H1 (cell line): ENCODE results near the gene BBC3. TPM values are rescaled to one million over a fixed set of nuclear protein-coding genes. Genes with fewer than 3 reads are reported as not detected.

Experiments
- CTCF ChIA-PET: fragments of 300-600 bp; sonication (Branson Sonifier 250); formaldehyde crosslinking; loops from one replicate; lab custom pipeline; 2021; ENCODE audit not compliant: partially characterized antibody; lab: Charles Lee
- POLR2A ChIA-PET: fragments of 300-600 bp; sonication (Branson Sonifier 250); formaldehyde crosslinking; loops from one replicate; lab custom pipeline; 2021; ENCODE audit warnings: inconsistent platforms; ENCODE audit not compliant: partially characterized antibody; lab: Charles Lee
- DNase-seq, 2 experiments: peaks; one replicate each; pipeline versions ENCODE4 v3.0.0 to v3.0.0-alpha.2; 2010 to 2022; ENCODE audit warnings: low spot score in 2 of 2, low read depth in 1 of 2, mixed read lengths in 1 of 2
- FAIRE-seq: peaks from 2 replicates; lab custom pipeline; 2011; peaks lifted over from hg19 to GRCh38; lab: Jason Lieb, UNC
- H2AFZ ChIP-seq: 2 replicates; pipeline ENCODE4 v1.8.1; 2012; ENCODE audit warnings: low read length, inconsistent platforms
- H2AK5ac ChIP-seq: 2 replicates; pipeline ENCODE4 v1.6.1; 2013; ENCODE audit warnings: low read depth, low read length
- H2BK120ac ChIP-seq: replicated peaks from 2 replicates; pipeline ENCODE3; 2013; ENCODE audit warnings: low read depth, low read length, inconsistent platforms
- H2BK12ac ChIP-seq: 2 replicates; pipeline ENCODE4 v1.6.1; 2013; ENCODE audit warnings: low read depth, low read length
- H2BK15ac ChIP-seq: 2 replicates; pipeline ENCODE4 v1.6.1; 2013; ENCODE audit warnings: low read length
- H2BK20ac ChIP-seq: 2 replicates; pipeline ENCODE4 v1.6.1; 2013; ENCODE audit warnings: low read length
- H2BK5ac ChIP-seq: 2 replicates; pipeline ENCODE4 v1.6.1; 2013; ENCODE audit warnings: low read depth, low read length
- H3K14ac ChIP-seq: 2 replicates; pipeline ENCODE4 v1.6.1; 2013; ENCODE audit warnings: inconsistent platforms; ENCODE audit not compliant: insufficient read length
- H3K18ac ChIP-seq: 2 replicates; pipeline ENCODE4 v1.6.1; 2013; ENCODE audit warnings: low read length; ENCODE audit errors: extremely low read depth
- H3K23ac ChIP-seq: 2 replicates; pipeline ENCODE4 v1.6.1; 2013; ENCODE audit warnings: inconsistent platforms; ENCODE audit not compliant: insufficient read length
- H3K23me2 ChIP-seq: 2 replicates; pipeline ENCODE4 v1.6.1; 2013; ENCODE audit warnings: low read depth, low read length
- H3K27ac ChIP-seq: 2 replicates; pipeline ENCODE4 v1.6.1; 2011; ENCODE audit warnings: low read depth, low read length, inconsistent platforms
- H3K27me3 ChIP-seq, 4 experiments: replicated peaks in 1 of 4; 1 replicate in 1 of 4; 2 replicates in 3 of 4; pipeline versions ENCODE4 v1.6.1 to v1.8.1; 2011 to 2013; ENCODE audit warnings: low read length in 3 of 4, mild to moderate bottlenecking in 3 of 4, inconsistent platforms in 2 of 4, mixed read lengths in 2 of 4, moderate library complexity in 1 of 4; ENCODE audit not compliant: control insufficient read depth in 3 of 4, insufficient read depth in 3 of 4; ENCODE audit errors: extremely low read depth in 1 of 4
- H3K36me3 ChIP-seq, 4 experiments: 2 replicates each; pipeline versions ENCODE4 v1.6.1 to v1.8.1; 2011 to 2013; ENCODE audit warnings: mild to moderate bottlenecking in 4 of 4, low read length in 3 of 4, moderate library complexity in 2 of 4, control low read depth in 1 of 4, inconsistent platforms in 1 of 4; ENCODE audit not compliant: insufficient read depth in 4 of 4, control insufficient read depth in 2 of 4
- H3K4ac ChIP-seq: replicated peaks from 2 replicates; pipeline ENCODE3; 2013; ENCODE audit warnings: low read length, low read depth, mixed read lengths, inconsistent platforms; ENCODE audit not compliant: insufficient read length
- H3K4me1 ChIP-seq, 4 experiments: replicated peaks in 1 of 4; 1 replicate in 1 of 4; 2 replicates in 3 of 4; pipeline versions ENCODE4 v1.6.1 to v1.8.1; 2011 to 2013; ENCODE audit warnings: low read length in 3 of 4, inconsistent platforms in 2 of 4, mixed read lengths in 1 of 4; ENCODE audit not compliant: insufficient read depth in 4 of 4, control insufficient read depth in 3 of 4
- H3K4me2 ChIP-seq, 2 experiments: 2 replicates each; pipeline versions ENCODE4 v1.6.1 to v1.8.1; 2011 to 2013; ENCODE audit warnings: low read depth in 2 of 2, low read length in 2 of 2, control low read depth in 1 of 2, inconsistent platforms in 1 of 2, mild to moderate bottlenecking in 1 of 2; ENCODE audit not compliant: insufficient read depth in 1 of 2
- H3K4me3 ChIP-seq, 4 experiments: fragments of 200-600, 300-600 bp in 1 of 4; sonication (generic), shearing (Covaris generic), sonication (Bioruptor Twin) in 1 of 4; 2 replicates each; pipeline versions ENCODE4 v1.5.1 to v1.8.1; 2011 to 2016; ENCODE audit warnings: low read length in 4 of 4, low read depth in 3 of 4, control low read depth in 2 of 4, inconsistent platforms in 2 of 4, mild to moderate bottlenecking in 2 of 4, mixed read lengths in 1 of 4, moderate library complexity in 1 of 4; ENCODE audit not compliant: insufficient read depth in 2 of 4; ENCODE audit errors: extremely low read depth in 1 of 4
- H3K56ac ChIP-seq: replicated peaks from 2 replicates; pipeline ENCODE3; 2013; ENCODE audit warnings: low read depth, mild to moderate bottlenecking, mixed read lengths, low read length, inconsistent platforms; ENCODE audit not compliant: insufficient read length
- H3K79me1 ChIP-seq: 2 replicates; pipeline ENCODE4 v1.6.1; 2013; ENCODE audit warnings: low read depth, low read length, control low read depth
- H3K79me2 ChIP-seq, 2 experiments: 2 replicates each; pipeline versions ENCODE4 v1.6.1 to v1.8.1; 2012 to 2013; ENCODE audit warnings: low read length in 2 of 2, mild to moderate bottlenecking in 2 of 2, inconsistent platforms in 1 of 2; ENCODE audit not compliant: insufficient read depth in 2 of 2, control insufficient read depth in 1 of 2
- H3K9ac ChIP-seq, 4 experiments: replicated peaks in 1 of 4; 1 replicate in 1 of 4; 2 replicates in 3 of 4; pipeline versions ENCODE4 v1.6.1 to v1.8.1; 2011 to 2013; ENCODE audit warnings: low read depth in 3 of 4, low read length in 3 of 4, control low read depth in 2 of 4, mild to moderate bottlenecking in 2 of 4, moderate library complexity in 2 of 4, inconsistent platforms in 1 of 4; ENCODE audit errors: extremely low read depth in 1 of 4
- H3K9me3 ChIP-seq, 2 experiments: 2 replicates each; pipeline versions ENCODE4 v1.6.1 to v1.8.1; 2012 to 2013; ENCODE audit warnings: mild to moderate bottlenecking in 2 of 2, moderate library complexity in 2 of 2, control low read depth in 1 of 2, inconsistent platforms in 1 of 2, low read depth in 1 of 2, low read length in 1 of 2, mixed read lengths in 1 of 2; ENCODE audit not compliant: insufficient read depth in 2 of 2
- H4K20me1 ChIP-seq, 2 experiments: replicated peaks in 1 of 2; 2 replicates each; pipeline versions ENCODE3 to v1.8.1; 2011 to 2013; ENCODE audit warnings: inconsistent platforms in 2 of 2, low read length in 2 of 2, mild to moderate bottlenecking in 1 of 2; ENCODE audit not compliant: insufficient read depth in 2 of 2, control insufficient read depth in 1 of 2
- H4K5ac ChIP-seq: 2 replicates; pipeline ENCODE4 v1.6.1; 2013; ENCODE audit warnings: low read length, low read depth, mixed read lengths, inconsistent platforms; ENCODE audit not compliant: insufficient read length
- H4K8ac ChIP-seq: 2 replicates; pipeline ENCODE4 v1.8.0; 2013; ENCODE audit warnings: mild to moderate bottlenecking, moderate library complexity, low read length, inconsistent platforms; ENCODE audit not compliant: insufficient read depth; ENCODE audit errors: extremely low read depth
- H4K91ac ChIP-seq: replicated peaks from 2 replicates; pipeline ENCODE3; 2013; ENCODE audit warnings: low read length, mixed read lengths, inconsistent platforms; ENCODE audit not compliant: insufficient read length
- BCL11A ChIP-seq, 2 experiments: IDR thresholded peaks; one replicate each; pipeline ENCODE4 v1.6.1; 2011; ENCODE audit warnings: low read depth in 2 of 2, low read length in 2 of 2, mild to moderate bottlenecking in 2 of 2
- BRCA1 ChIP-seq: IDR thresholded peaks from 2 replicates; pipeline ENCODE4 v1.6.1; 2012; ENCODE audit warnings: low read depth, low read length, improper control_type of control experiment
- CHD1 ChIP-seq: IDR thresholded peaks from 2 replicates; pipeline ENCODE4 v1.6.1; 2012; ENCODE audit warnings: low read depth, low read length, improper control_type of control experiment
- GTF2F1 ChIP-seq: IDR thresholded peaks from 2 replicates; pipeline ENCODE4 v1.6.1; 2012; ENCODE audit warnings: low read depth, low read length, improper control_type of control experiment, borderline replicate concordance
- JUN ChIP-seq: IDR thresholded peaks from 2 replicates; pipeline ENCODE4 v1.6.1; 2011; ENCODE audit warnings: low read depth, mild to moderate bottlenecking, improper control_type of control experiment, low read length
- JUND ChIP-seq: IDR thresholded peaks from 2 replicates; pipeline ENCODE4 v1.6.1; 2011; ENCODE audit warnings: mild to moderate bottlenecking, improper control_type of control experiment, low read length
- MAX ChIP-seq: IDR thresholded peaks from 2 replicates; pipeline ENCODE4 v1.6.1; 2012; ENCODE audit warnings: inconsistent platforms
- SP1 ChIP-seq: IDR thresholded peaks from 2 replicates; pipeline ENCODE4 v1.6.1; 2011; ENCODE audit warnings: low read depth, low read length
- TAF1 ChIP-seq: IDR thresholded peaks from 2 replicates; pipeline ENCODE4 v1.6.1; 2011; ENCODE audit warnings: mild to moderate bottlenecking, low read depth, low read length
- WGBS, 2 experiments: shearing (Covaris generic) in 1 of 2; methylation state at CpG; one replicate each; pipeline versions ENCODE4 v1.1.6 to v1.1.7; 2013 to 2015; ENCODE audit warnings: low lambda C conversion rate in 2 of 2, mixed read lengths in 2 of 2, inconsistent platforms in 1 of 2, low coverage in 1 of 2, missing lambda C conversion rate in 1 of 2; ENCODE audit not compliant: insufficient replicate concordance in 2 of 2, insufficient coverage in 1 of 2, insufficient read length in 1 of 2; ENCODE audit errors: extremely low coverage in 1 of 2, missing lambda C conversion rate in 1 of 2; 5-methylcytosine and 5-hydroxymethylcytosine counted together
- polyA plus RNA-seq, 7 experiments: library from polyadenylated mRNA; depleted of rRNA in 3 of 7; stranded (reverse) in 5 of 7; unstranded in 2 of 7; fragments of >200 nt in 5 of 7; fragments of 200-250 nt in 2 of 7; gene quantifications; 1 replicate in 5 of 7; 2 replicates in 1 of 7; 4 replicates in 1 of 7; pipeline versions ENCODE4 v1.2.1 to v1.2.3, GENCODE V29; 2011 to 2013; ENCODE audit warnings: missing spikeins in 2 of 7, mixed read lengths in 2 of 7
- total RNA-seq: library from RNA; stranded (reverse); fragmentation: NEBNext Ultra II Directional; extraction: Animal tissue kit (Norgen Biotek cat#: 25700); gene quantifications from 2 replicates; pipeline ENCODE4 v1.2.1, GENCODE V29; 2021

The BBC3 gene
- total and polyA plus RNA-seq, 2 of the 8 experiments (the other 6 are each of a cell fraction or from before 2014, with no cell fraction given) = 13.2 to 21.6 TPM

- ChIA-PET POLR2A (interaction anchor here (0.6 to 6.2 kb wide), 11 partner anchors 11 to 434 kb away, joined by 3 to 49 read pairs (median 3); partner anchors contain the start of genes CCDC9 and ZC3H4), CTCF (interaction anchor here (0.9 to 1.7 kb wide), 5 partner anchors 10 to 156 kb away, joined by 3 to 6 read pairs (median 4); partner anchors contain the start of gene CCDC9)
- Histone ChIP-seq H3K36me3 (peaks cover 0 to 13% (median 3%) of the 10 kb centered on the region in 4 experiments; a peak in 4 of 8 replicates), H3K79me2 (no peaks in the 10 kb centered on the region), H4K91ac (no peak overlapping the region), H3K79me1 (no peaks in the 10 kb centered on the region; the same call in 1 of the 2 replicates), H3K9ac (no peak overlapping the region), H3K23me2 (peaks cover 25% of the 10 kb centered on the region), H4K20me1 (peaks cover 3 to 20% of the 10 kb centered on the region in 2 experiments), H3K18ac (no peak overlapping the region), H2AK5ac (no peak overlapping the region), H2AFZ (no peak overlapping the region), H3K4me3 (peak overlapping the region in 1 of 4 experiments; percentile 84; a peak in 2 of 8 replicates), H4K8ac (no peak overlapping the region; the same call in 1 of the 2 replicates), H3K27me3 (peaks cover 0 to 10% (median 6%) of the 10 kb centered on the region in 4 experiments; a peak in 5 of 7 replicates), H3K27ac (no peak overlapping the region), H2BK12ac (no peak overlapping the region), H2BK15ac (no peak overlapping the region), H3K4me2 (peak overlapping the region; percentile 82 to 86; a peak in 3 of 4 replicates), H3K4ac (no peak overlapping the region), H2BK20ac (no peak overlapping the region), H2BK120ac (no peak overlapping the region), H3K56ac (no peak overlapping the region), H3K14ac (no peak overlapping the region), H3K9me3 (no peaks in the 10 kb centered on the region), H2BK5ac (no peak overlapping the region), H4K5ac (no peak overlapping the region), H3K23ac (no peak overlapping the region), H3K4me1 (peaks cover 0 to 19% (median 8%) of the 10 kb centered on the region in 4 experiments; a peak in 6 of 7 replicates)
- TF ChIP-seq CHD1 = no peak
- no peak for TF ChIP-seq GTF2F1
- TF ChIP-seq BCL11A (IDR thresholded peaks at IDR 0.05; ENCODE audit: low read depth in 2 of 2, low read length in 2 of 2) = no peak
- TF ChIP-seq JUN = no peak
- TF ChIP-seq SP1 = no peak
- TF ChIP-seq TAF1 = no peak
- TF ChIP-seq BRCA1 = no peak
- no peak for TF ChIP-seq MAX
- no peak for TF ChIP-seq JUND
- DNase-seq (no peak), FAIRE-seq (no peak)
- 95% methylated on average over 2 of the region's 6 CpGs; no CpG with 5 or more reads in 1 of the 2 experiments for WGBS, 2 experiments
Observed at GRCh38 chr19:47271949-47272348, 41.0 kb upstream of the BBC3 start.
